ENCODE measurements around the gene PCDH15.

Gene PCDH15

GRCh38 chr10:54319341-54319740, 481.7 kb downstream of the PCDH15 start:
- Histone ChIP-seq H3K9ac (ENCODE audit: low read length) (no peak overlapping the region), H3K9me3 (replicated peaks; ENCODE audit: insufficient read depth, low read length) (no peaks in the 10 kb centered on the region), H3K27ac (ENCODE audit: low read length) (no peak overlapping the region), H3K4me1 (ENCODE audit: low read length) (no peaks in the 10 kb centered on the region), H3K36me3 (replicated peaks; ENCODE audit: insufficient read depth, low read length) (no peaks in the 10 kb centered on the region), H3K79me2 (ENCODE audit: low read length) (no peaks in the 10 kb centered on the region), H2AFZ (ENCODE audit: low read length) (no peak overlapping the region), H3F3A (ENCODE audit: insufficient read depth, low read length) (no peaks in the 10 kb centered on the region), H3K9me2 (replicated peaks; ENCODE audit: insufficient read depth, low read length) (no peaks in the 10 kb centered on the region), H3K4me2 (ENCODE audit: low read depth, low read length) (no peak overlapping the region), H4K20me1 (ENCODE audit: insufficient read depth, low read length) (no peaks in the 10 kb centered on the region), H3K4me3 (ENCODE audit: low read length) (no peak overlapping the region), H3K27me3 (replicated peaks; ENCODE audit: insufficient read depth, low read length) (no peaks in the 10 kb centered on the region)
- TF ChIP-seq EZH2 (optimal IDR thresholded peaks at IDR 0.05; ENCODE audit: low read depth, low read length) = no peak
- no peak for TF ChIP-seq CTCF (IDR thresholded peaks at IDR 0.05; ENCODE audit: low read length)
- TF ChIP-seq EZH2phosphoT487 (IDR thresholded peaks at IDR 0.05; ENCODE audit: low read length) = no peak
- no peak for DNase-seq

GRCh38 chr10:54318470-54318869, 482.6 kb downstream of the PCDH15 start:
- Histone ChIP-seq H3K9me3 (replicated peaks; ENCODE audit: insufficient read depth, low read length) (no peaks in the 10 kb centered on the region), H3K4me3 (ENCODE audit: low read length) (no peak overlapping the region), H4K20me1 (ENCODE audit: insufficient read depth, low read length) (no peaks in the 10 kb centered on the region), H3K4me1 (ENCODE audit: low read length) (no peaks in the 10 kb centered on the region), H3K9me2 (replicated peaks; ENCODE audit: insufficient read depth, low read length) (no peaks in the 10 kb centered on the region), H3K9ac (ENCODE audit: low read length) (no peak overlapping the region), H3F3A (ENCODE audit: insufficient read depth, low read length) (no peaks in the 10 kb centered on the region), H2AFZ (ENCODE audit: low read length) (no peak overlapping the region), H3K27ac (ENCODE audit: low read length) (no peak overlapping the region), H3K36me3 (replicated peaks; ENCODE audit: insufficient read depth, low read length) (no peaks in the 10 kb centered on the region), H3K79me2 (ENCODE audit: low read length) (no peaks in the 10 kb centered on the region), H3K4me2 (ENCODE audit: low read depth, low read length) (no peak overlapping the region), H3K27me3 (replicated peaks; ENCODE audit: insufficient read depth, low read length) (no peaks in the 10 kb centered on the region)
- no peak for TF ChIP-seq EZH2phosphoT487 (IDR thresholded peaks at IDR 0.05; ENCODE audit: low read length)
- DNase-seq = no peak

- Histone ChIP-seq H3K4me3 (ENCODE audit: low read length) (no peak overlapping the region), H3K27ac (ENCODE audit: low read length) (no peak overlapping the region), H4K20me1 (ENCODE audit: insufficient read depth, low read length) (no peaks in the 10 kb centered on the region), H3K9me2 (replicated peaks; ENCODE audit: insufficient read depth, low read length) (no peaks in the 10 kb centered on the region), H3K9ac (ENCODE audit: low read length) (no peak overlapping the region), H3K36me3 (replicated peaks; ENCODE audit: insufficient read depth, low read length) (no peaks in the 10 kb centered on the region), H3K79me2 (ENCODE audit: low read length) (no peaks in the 10 kb centered on the region), H3K9me3 (replicated peaks; ENCODE audit: insufficient read depth, low read length) (no peaks in the 10 kb centered on the region), H3K4me1 (ENCODE audit: low read length) (no peaks in the 10 kb centered on the region), H2AFZ (ENCODE audit: low read length) (no peak overlapping the region), H3K27me3 (replicated peaks; ENCODE audit: insufficient read depth, low read length) (no peaks in the 10 kb centered on the region), H3K4me2 (ENCODE audit: low read depth, low read length) (no peak overlapping the region), H3F3A (ENCODE audit: insufficient read depth, low read length) (no peaks in the 10 kb centered on the region)
- DNase-seq = no peak
- TF ChIP-seq EZH2phosphoT487 (IDR thresholded peaks at IDR 0.05; ENCODE audit: low read length) (no peak), EZH2 (optimal IDR thresholded peaks at IDR 0.05; ENCODE audit: low read depth, low read length) (no peak), CTCF (IDR thresholded peaks at IDR 0.05; ENCODE audit: low read length) (no peak)
Measured at GRCh38 chr10:54314430-54314829, 486.6 kb downstream of the PCDH15 start.

- no peaks in the 10 kb centered on the region for H4K20me1 ChIP-seq (ENCODE audit: insufficient read depth, low read length)
- no peak overlapping the region for H3K9ac ChIP-seq (ENCODE audit: low read length)
- no peak for DNase-seq
Measured at GRCh38 chr10:54284526-54285193, 516.4 kb downstream of the PCDH15 start.

More at GRCh38 chr10:54284526-54285193, 516.4 kb downstream of the PCDH15 start:
- no peaks in the 10 kb centered on the region for H3K9me2 ChIP-seq (replicated peaks; ENCODE audit: insufficient read depth, low read length)
- no peak overlapping the region for H3K4me2 ChIP-seq (ENCODE audit: low read depth, low read length)
- H3K79me2 ChIP-seq (ENCODE audit: low read length) = no peaks in the 10 kb centered on the region
- no peaks in the 10 kb centered on the region for H3K36me3 ChIP-seq (replicated peaks; ENCODE audit: insufficient read depth, low read length)
- H3K4me1 ChIP-seq (ENCODE audit: low read length) = no peaks in the 10 kb centered on the region
- H3F3A ChIP-seq (ENCODE audit: insufficient read depth, low read length) = no peaks in the 10 kb centered on the region
- H3K27me3 ChIP-seq (replicated peaks; ENCODE audit: insufficient read depth, low read length) = no peaks in the 10 kb centered on the region
- no peak for TF ChIP-seq EZH2phosphoT487 (IDR thresholded peaks at IDR 0.05; ENCODE audit: low read length)
- TF ChIP-seq EZH2 (optimal IDR thresholded peaks at IDR 0.05; ENCODE audit: low read depth, low read length) = no peak
- no peak for TF ChIP-seq CTCF (IDR thresholded peaks at IDR 0.05; ENCODE audit: low read length)
- H3K4me3 ChIP-seq (ENCODE audit: low read length) = no peak overlapping the region
- no peaks in the 10 kb centered on the region for H3K9me3 ChIP-seq (replicated peaks; ENCODE audit: insufficient read depth, low read length)
- no peak overlapping the region for H2AFZ ChIP-seq (ENCODE audit: low read length)
- no peak overlapping the region for H3K27ac ChIP-seq (ENCODE audit: low read length)

Measured in MM.1S (cell line).